Hematopoietic multipotent progenitor cell treated with erythropoietin and hydrocortisone succinate and interleukin-3 and kit ligand, for 15 days (in vitro differentiated cells): Measurements from ENCODE around the gene FBXO21.
"Not testable (repeated sequence)": the region's sequence is repeated elsewhere in the genome, so short reads cannot be mapped to it uniquely, and the experiment has no call there.

Experiments
- DNase-seq: peaks from one replicate; pipeline ENCODE4 v3.0.0-alpha.2; 2015; ENCODE audit warnings: low spot score

The FBXO21 gene

DNA sequence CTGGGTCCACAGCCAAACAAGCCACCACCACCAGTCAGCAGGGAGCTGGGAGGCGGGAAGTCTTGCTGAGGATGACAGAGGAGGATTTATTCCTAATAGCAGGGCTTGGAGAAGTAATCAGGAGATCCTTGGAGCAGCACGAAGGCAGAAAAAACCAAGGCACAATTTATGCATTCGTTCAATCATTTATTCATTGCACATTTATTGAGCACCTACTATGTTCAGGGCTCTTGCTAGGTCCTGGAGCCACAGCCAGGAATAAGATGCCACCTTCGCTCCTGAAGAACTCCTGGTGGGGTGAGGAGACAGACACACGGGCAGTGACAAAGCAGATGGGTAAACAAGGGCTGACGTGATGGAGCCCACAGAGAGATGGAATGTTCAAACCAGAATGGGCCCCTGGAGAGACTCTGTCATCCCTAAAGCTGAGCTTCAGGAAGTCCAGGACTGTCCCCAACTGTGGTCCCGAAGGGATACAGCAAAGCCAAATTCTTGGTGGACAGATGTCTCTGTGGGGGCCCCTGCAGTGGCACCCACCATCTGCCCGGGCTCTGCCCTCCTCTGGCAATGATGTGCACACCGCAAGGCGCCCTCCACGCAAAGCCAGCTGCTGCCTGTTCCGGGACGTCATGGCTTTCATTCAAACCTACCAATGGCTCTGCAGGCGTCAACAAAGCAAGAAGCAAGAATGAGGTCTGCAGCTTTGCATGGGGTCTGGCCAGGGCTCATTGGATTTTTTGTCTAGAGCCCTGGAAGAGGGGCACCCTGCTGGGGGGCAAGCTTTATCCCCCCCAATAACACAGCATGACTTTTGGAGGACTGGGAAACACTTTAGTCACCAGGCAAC is 88.1 kb downstream of the FBXO21 start:
- no peak for DNase-seq

- DNase-seq: no peak
These were observed 89.2 kb downstream of the FBXO21 start for GRCh38 chr12:117100851-117101673.

DNA sequence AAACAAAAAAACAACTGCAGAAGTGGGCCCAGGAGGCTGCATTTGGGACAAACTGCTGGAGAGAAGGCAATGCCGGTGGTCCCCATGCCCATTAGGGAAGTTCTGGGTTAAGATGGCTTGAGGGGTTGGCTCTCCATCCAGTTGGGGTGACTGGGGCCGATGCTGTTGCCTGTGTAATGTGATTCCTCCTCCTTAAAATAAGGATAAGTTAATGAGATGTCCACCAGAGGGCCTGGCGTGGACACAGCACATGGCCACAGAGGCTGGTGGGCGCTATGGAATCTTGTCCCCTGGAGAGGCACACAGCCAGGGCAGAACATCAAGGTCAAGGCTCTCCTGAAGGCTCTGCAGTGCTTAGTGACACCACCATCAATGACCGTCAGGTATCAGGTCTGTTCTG is 90.0 kb downstream of the FBXO21 start:
- DNase-seq: peak; percentile 40

GRCh38 chr12:117098361-117099217 is 91.7 kb downstream of the FBXO21 start:
- DNase-seq: peak; percentile 47

DNA sequence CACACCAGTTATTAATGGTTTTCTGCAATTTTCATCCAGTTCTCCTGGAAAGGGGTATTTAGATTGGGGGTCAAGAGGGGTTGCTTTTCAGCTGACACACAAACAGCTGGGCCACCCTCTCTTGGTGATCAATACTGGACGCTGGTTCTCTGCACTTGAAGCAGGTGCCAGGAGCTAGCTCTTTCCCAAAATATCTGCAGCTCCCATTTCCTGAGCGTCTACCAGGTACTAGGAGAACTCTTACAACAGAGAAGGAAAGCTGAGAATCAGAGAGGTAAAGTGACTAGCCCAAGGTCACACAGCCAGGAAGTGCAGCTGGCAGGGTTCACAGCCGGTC is 92.3 kb downstream of the FBXO21 start:
- DNase-seq: no peak

DNA sequence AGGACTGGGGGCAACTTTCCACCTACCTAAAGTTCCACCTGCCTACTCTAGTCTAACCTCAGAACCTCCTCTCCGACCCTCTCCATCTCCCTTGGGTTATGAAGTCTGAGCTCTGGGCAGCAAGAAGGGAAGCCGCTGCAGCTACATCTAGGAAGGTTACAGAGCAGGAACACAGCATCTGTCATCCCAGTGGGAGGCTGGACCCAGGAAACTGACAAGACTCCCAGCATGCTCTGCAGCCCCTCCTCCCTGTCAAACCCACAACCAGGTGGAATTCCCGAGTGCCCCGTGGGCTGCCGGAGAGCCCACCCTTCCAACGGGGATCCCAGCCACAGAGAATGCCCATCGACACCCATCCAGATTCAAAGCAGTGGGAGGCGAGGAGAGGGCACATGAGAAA is 93.1 kb downstream of the FBXO21 start:
- DNase-seq: no peak

DNA sequence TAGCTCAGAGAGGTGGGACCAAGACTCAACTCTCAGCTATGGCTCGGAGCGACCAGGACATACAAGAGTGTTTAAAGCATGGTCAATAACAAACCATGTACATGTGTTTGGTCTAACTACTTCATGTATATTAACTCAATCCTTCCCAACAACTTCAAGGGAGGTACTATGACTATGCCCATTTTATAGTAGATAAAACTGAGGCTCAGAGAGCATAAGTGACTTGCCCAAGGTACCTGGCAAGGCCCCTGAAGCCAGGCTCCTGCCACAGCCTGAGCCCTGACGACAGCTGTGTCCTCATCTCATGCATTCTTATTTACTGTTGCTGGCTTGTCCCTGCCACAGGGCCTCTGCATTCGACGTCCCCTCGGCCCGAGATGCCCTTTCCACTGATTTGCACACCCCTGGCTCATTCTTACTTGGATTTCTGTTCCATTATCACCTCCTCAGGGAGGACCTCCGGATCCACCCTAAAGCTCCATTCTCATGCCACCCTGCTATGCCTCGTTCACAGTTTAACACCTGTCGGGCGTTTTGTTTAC is 93.7 kb downstream of the FBXO21 start:
- peak; percentile 47 for DNase-seq

DNA sequence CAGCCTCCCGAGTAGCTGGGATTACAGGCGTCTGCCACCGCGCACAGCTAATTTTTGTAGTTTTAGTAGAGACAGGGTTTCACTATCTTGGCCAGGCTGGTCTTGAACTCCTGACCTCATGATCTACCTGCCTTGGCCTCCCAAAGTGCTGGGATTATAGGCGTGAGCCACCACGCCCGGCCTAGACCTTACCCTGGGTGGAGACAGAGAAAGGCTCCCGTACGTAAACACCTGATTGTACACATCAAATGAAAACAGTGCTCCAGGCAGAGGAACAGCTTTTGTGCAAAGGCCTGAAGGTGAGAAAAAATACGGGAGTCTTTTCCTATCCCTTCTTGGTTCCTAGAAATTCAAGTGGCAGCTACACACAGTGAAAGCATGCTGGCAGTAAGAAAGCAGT is 95.1 kb downstream of the FBXO21 start:
- DNase-seq: not testable (repeated sequence)

- no peak for DNase-seq
These were observed 96.2 kb downstream of the FBXO21 start for GRCh38 chr12:117093918-117094630.

GRCh38 chr12:117093431-117093830 is 96.8 kb downstream of the FBXO21 start:
- DNase-seq: no peak

GRCh38 chr12:117092886-117093285 is 97.4 kb downstream of the FBXO21 start:
- no peak for DNase-seq

- DNase-seq: no peak
These were observed 97.8 kb downstream of the FBXO21 start for GRCh38 chr12:117092511-117092780.
